PC-3 (cell line): Measurements from ENCODE around the gene MDC1. TPM values are rescaled to one million over a fixed set of nuclear protein-coding genes. Genes with fewer than 3 reads are reported as not detected.
"Not testable (repeated sequence)": the region's sequence is repeated elsewhere in the genome, so short reads cannot be mapped to it uniquely, and the experiment has no call there.

ENCODE experiments used
- ATAC-seq: fragments of 200-7000 bp; cut with Tn5 transposase; 2 replicates; pipeline ENCODE4 v1.9.1; 2020; ENCODE audit warnings: mild to moderate bottlenecking, moderate library complexity
- BruUV-seq: library from RNA; stranded (reverse); fragments of 400-500 nt; replicated peaks from 2 replicates; lab custom pipeline; 2021; lab: Mats Ljungman, UMichigan
- CTCF ChIA-PET: fragments of 300-600 bp; sonication (Branson Sonifier 250); formaldehyde crosslinking; loops from one replicate; lab custom pipeline; 2022; ENCODE audit warnings: antibody characterized with exemption; lab: Charles Lee
- POLR2A ChIA-PET: fragments of 300-600 bp; sonication (Branson Sonifier 250); formaldehyde crosslinking; loops from one replicate; lab custom pipeline; 2022; ENCODE audit warnings: antibody characterized with exemption; ENCODE audit not compliant: unreplicated experiment; lab: Charles Lee
- DNase-seq: peaks from one replicate; pipeline ENCODE4 v3.0.0-alpha.2; 2015
- H2AFZ ChIP-seq: fragments of 300-600 bp; sonication (generic); 2 replicates; pipeline ENCODE4 v1.6.0; 2016; ENCODE audit warnings: antibody characterized with exemption, low read length
- H3F3A ChIP-seq: fragments of 300-600 bp; sonication (generic); one replicate; pipeline ENCODE4 v1.6.0; 2017; ENCODE audit warnings: antibody characterized with exemption, low read length, control low read depth, mild to moderate bottlenecking; ENCODE audit not compliant: unreplicated experiment
- H3K27ac ChIP-seq: fragments of 300-600 bp; sonication (generic); 2 replicates; pipeline ENCODE4 v1.5.1; 2016; ENCODE audit warnings: mild to moderate bottlenecking, low read length
- H3K27me3 ChIP-seq: fragments of 300-600 bp; sonication (generic); 2 replicates; pipeline ENCODE4 v1.6.1; 2016; ENCODE audit warnings: low read length, mixed read lengths
- H3K36me3 ChIP-seq: fragments of 300-600 bp; sonication (generic); 2 replicates; pipeline ENCODE4 v1.6.1; 2016; ENCODE audit warnings: low read depth, mixed run types, low read length, mixed read lengths
- H3K4me1 ChIP-seq: fragments of 300-600 bp; sonication (generic); 2 replicates; pipeline ENCODE4 v1.5.1; 2016; ENCODE audit warnings: low read length; ENCODE audit not compliant: insufficient read depth
- H3K4me2 ChIP-seq: fragments of 300-600 bp; sonication (generic); 2 replicates; pipeline ENCODE4 v1.6.0; 2016; ENCODE audit warnings: low read length
- H3K4me3 ChIP-seq: fragments of 300-600 bp; sonication (generic); 2 replicates; pipeline ENCODE4 v1.5.1; 2016; ENCODE audit warnings: mild to moderate bottlenecking, low read length, mixed read lengths
- H3K79me2 ChIP-seq: fragments of 300-600 bp; sonication (generic); 2 replicates; pipeline ENCODE4 v1.6.1; 2017; ENCODE audit warnings: low read length, mixed read lengths
- H3K9ac ChIP-seq: fragments of 300-600 bp; sonication (generic); 2 replicates; pipeline ENCODE4 v1.6.0; 2016; ENCODE audit warnings: mild to moderate bottlenecking, low read length
- H3K9me2 ChIP-seq: fragments of 300-600 bp; sonication (generic); replicated peaks from 2 replicates; pipeline ENCODE4 v1.6.1; 2016; ENCODE audit warnings: mixed run types, low read length, mixed read lengths
- H3K9me3 ChIP-seq: fragments of 300-600 bp; sonication (generic); 2 replicates; pipeline ENCODE4 v1.6.1; 2016; ENCODE audit warnings: low read length, mixed read lengths
- H4K20me1 ChIP-seq: fragments of 300-600 bp; sonication (generic); 2 replicates; pipeline ENCODE4 v1.6.1; 2016; ENCODE audit warnings: low read length, mixed read lengths
- CTCF ChIP-seq: fragments of 300-600 bp; sonication (generic); conservative IDR thresholded peaks from 2 replicates; pipeline ENCODE4 v1.5.1; 2017; ENCODE audit warnings: antibody characterized with exemption, low read depth, mild to moderate bottlenecking, low read length
- EZH2 ChIP-seq: fragments of 300-600 bp; sonication (generic); IDR thresholded peaks from one replicate; pipeline ENCODE4 v1.6.1; 2017; ENCODE audit warnings: antibody characterized with exemption, mild to moderate bottlenecking, low read length; ENCODE audit not compliant: unreplicated experiment
- EZH2phosphoT487 ChIP-seq: fragments of 300-600 bp; sonication (generic); IDR thresholded peaks from 2 replicates; pipeline ENCODE4 v1.6.1; 2018; ENCODE audit warnings: mild to moderate bottlenecking, antibody characterized with exemption, low read length, borderline replicate concordance
- intact Hi-C: fragments of 100-400 bp; cut with micrococcal nuclease; formaldehyde crosslinking; loops from 2 replicates; pipeline ENCODE4 v1.9.0; 2023
- total RNA-seq: library from RNA; depleted of rRNA; stranded (reverse); fragments of >200 nt; gene quantifications from 2 replicates; pipeline ENCODE4 v1.2.3, GENCODE V29; 2014

Gene MDC1
- total RNA-seq, 1 experiment from 2014 or later, result 19.6 TPM

- Histone ChIP-seq H3K4me2 (peak overlapping the region; percentile 93), H3K4me1 (peaks cover 41% of the 10 kb centered on the region), H3K27me3 (no peaks in the 10 kb centered on the region), H3K9ac (peak overlapping the region; percentile 99), H4K20me1 (peaks cover 32% of the 10 kb centered on the region), H3K27ac (peak overlapping the region; percentile 95), H3K9me3 (no peaks in the 10 kb centered on the region), H3F3A (peaks cover 23% of the 10 kb centered on the region), H3K36me3 (peaks cover 37% of the 10 kb centered on the region), H3K9me2 (no peaks in the 10 kb centered on the region), H2AFZ (no peak overlapping the region), H3K79me2 (peaks cover 84% of the 10 kb centered on the region), H3K4me3 (peak overlapping the region; percentile 94)
- ATAC-seq (no peak), DNase-seq (peak; percentile 50)
- TF ChIP-seq EZH2 (no peak), EZH2phosphoT487 (no peak), CTCF (no peak)
- ChIA-PET CTCF (interaction anchor here (0.5 kb wide), 1 partner anchor 100 kb away, joined by 3 read pairs; no protein-coding TSS in a partner anchor), POLR2A (interaction anchor here (0.6 kb wide), 1 partner anchor 10 kb away, joined by 4 read pairs; no protein-coding TSS in a partner anchor)
- BruUV-seq, result TSS peak; percentile 31
- intact Hi-C loops, result loop anchor here (1.0 to 10.0 kb wide), 4 partner anchors 74 to 236 kb away; partner anchors contain the start of genes C6orf136, HLA-E, MRPS18B and PPP1R10
Observed at GRCh38 chr6:30720738-30721197, 3.7 kb upstream of the MDC1 start.

- Histone ChIP-seq H3K27ac (peak within 1 kb of the TSS; percentile 95), H3K36me3 (peaks cover 35% of the 10 kb centered on the region), H3K79me2 (peaks cover 84% of the 10 kb centered on the region), H3F3A (peaks cover 17% of the 10 kb centered on the region), H4K20me1 (peaks cover 30% of the 10 kb centered on the region), H3K4me1 (peaks cover 42% of the 10 kb centered on the region), H3K4me2 (peak within 1 kb of the TSS; percentile 93), H3K9me2 (no peaks in the 10 kb centered on the region), H2AFZ (peak within 1 kb of the TSS; percentile 45), H3K4me3 (peak within 1 kb of the TSS; percentile 94), H3K9ac (peak within 1 kb of the TSS; percentile 99), H3K9me3 (no peaks in the 10 kb centered on the region), H3K27me3 (no peaks in the 10 kb centered on the region)
- TF ChIP-seq EZH2phosphoT487 (no peak), EZH2 (no peak)
- ChIA-PET POLR2A (no interaction called here), CTCF (interaction anchor here (0.5 kb wide), 1 partner anchor 100 kb away, joined by 3 read pairs; no protein-coding TSS in a partner anchor)
- TSS peak; percentile 67 for BruUV-seq
- peak; percentile 67 for ATAC-seq
- intact Hi-C loops, result loop anchor here (1.0 to 10.0 kb wide), 4 partner anchors 73 to 235 kb away; partner anchors contain the start of genes C6orf136, HLA-E, MRPS18B and PPP1R10
- peak; percentile 98 for DNase-seq
Observed at GRCh38 chr6:30719791-30720737, 3.0 kb upstream of the MDC1 start, which contains the start of gene TUBB. TSS of gene TUBB (plus strand) at chr6:30720352. CDS start at chr6:30720507, 155 bp downstream.

GRCh38 chr6:30719356-30719755, 2.3 kb upstream of the MDC1 start:
- ChIA-PET POLR2A (no interaction called here), CTCF (no interaction called here)
- H3K9me3 ChIP-seq, result no peaks in the 10 kb centered on the region
- peaks cover 84% of the 10 kb centered on the region for H3K79me2 ChIP-seq
- H3K4me3 ChIP-seq, result peak overlapping the region; percentile 94
- H3K4me2 ChIP-seq, result peak overlapping the region; percentile 93
- DNase-seq (no peak), ATAC-seq (no peak)
- no peaks in the 10 kb centered on the region for H3K27me3 ChIP-seq
- no peak for TF ChIP-seq CTCF
- TF ChIP-seq EZH2, result no peak
- TF ChIP-seq EZH2phosphoT487, result no peak
- H3F3A ChIP-seq, result peaks cover 10% of the 10 kb centered on the region
- no TSS peak for BruUV-seq
- H4K20me1 ChIP-seq, result peaks cover 23% of the 10 kb centered on the region
- intact Hi-C loops, result no loop called here
- H2AFZ ChIP-seq, result peak overlapping the region; percentile 45
- peak overlapping the region; percentile 99 for H3K9ac ChIP-seq
- H3K36me3 ChIP-seq, result peaks cover 29% of the 10 kb centered on the region
- H3K27ac ChIP-seq, result peak overlapping the region; percentile 63
- H3K9me2 ChIP-seq, result no peaks in the 10 kb centered on the region
- H3K4me1 ChIP-seq, result peaks cover 37% of the 10 kb centered on the region

- H2AFZ ChIP-seq, result 0 out of 2 replicates have a peak overlapping the region, but pooled peaks have one; percentile 47
- not testable (repeated sequence) for DNase-seq, H3F3A ChIP-seq, H3K9me3 ChIP-seq, H3K27me3 ChIP-seq, H3K9me2 ChIP-seq, ATAC-seq
- CTCF ChIA-PET, result interaction anchor here (1.1 kb wide), 1 partner anchor 31 kb away, joined by 4 read pairs; no protein-coding TSS in a partner anchor
- peaks cover 10% of the 10 kb centered on the region for H4K20me1 ChIP-seq
- H3K4me3 ChIP-seq, result peak overlapping the region; percentile 65
- POLR2A ChIA-PET, result interaction anchor here (0.6 to 0.7 kb wide), 3 partner anchors 10 to 509 kb away, joined by 3 to 4 read pairs (median 3); no protein-coding TSS in a partner anchor
- peaks cover 71% of the 10 kb centered on the region for H3K79me2 ChIP-seq
- peak overlapping the region; percentile 85 for H3K9ac ChIP-seq
- H3K4me1 ChIP-seq, result peaks cover 35% of the 10 kb centered on the region
- intact Hi-C loops, result loop anchor here (1.0 kb wide), 1 partner anchor 31 kb away; no protein-coding TSS in a partner anchor
- peaks cover 25% of the 10 kb centered on the region for H3K36me3 ChIP-seq
- H3K4me2 ChIP-seq, result peak overlapping the region; percentile 93
- peak overlapping the region; percentile 89 for H3K27ac ChIP-seq
- TSS peak; percentile 8 for BruUV-seq
Observed at GRCh38 chr6:30717845-30718720, 1.0 kb upstream of the MDC1 start.
